Uterus (tissue), 4 donors: ENCODE measurements around the gene OTOGL. TPM values are rescaled to one million over a fixed set of nuclear protein-coding genes. Genes with fewer than 3 reads are reported as not detected.
A peak's percentile ranks its signal among the peaks of the same experiment; 100 is the strongest.

Experiments used
- DNase-seq, 2 donors: peaks; one replicate each; pipeline ENCODE4 v3.0.0-alpha.2; 2019 to 2020
- H3K27ac ChIP-seq, 2 donors: fragments of 200-600 bp; sonication (generic); 1 replicate in 1 of 2; 2 replicates in 1 of 2; pipeline ENCODE4 v1.5.1; 2016 to 2018
- H3K27me3 ChIP-seq, 2 donors: fragments of 200-600 bp; sonication (generic); one replicate each; pipeline ENCODE4 v1.5.1; 2018 to 2019; ENCODE audit warnings: control low read depth in 1 of 2
- H3K36me3 ChIP-seq, 2 donors: fragments of 200-600 bp; sonication (generic); one replicate each; pipeline ENCODE4 v1.5.1; 2019; ENCODE audit warnings: control low read depth in 1 of 2
- H3K4me1 ChIP-seq, 2 donors: fragments of 200-600 bp; sonication (generic); one replicate each; pipeline ENCODE4 v1.5.1; 2018 to 2019; ENCODE audit warnings: control low read depth in 1 of 2
- H3K4me3 ChIP-seq, 2 donors: fragments of 200-600 bp; sonication (generic); 1 replicate in 1 of 2; 2 replicates in 1 of 2; pipeline ENCODE4 v1.5.1; 2018 to 2019; ENCODE audit warnings: mild to moderate bottlenecking in 1 of 2
- H3K9me3 ChIP-seq, 2 donors: fragments of 200-600 bp; sonication (generic); one replicate each; pipeline ENCODE4 v1.5.1; 2019; ENCODE audit warnings: control low read depth in 1 of 2
- CTCF ChIP-seq, 4 experiments: fragments of 200-600 bp in 2 of 4; fragments of 450-650 bp in 2 of 4; sonication (generic) in 2 of 4; IDR thresholded peaks; one replicate each; pipeline ENCODE4 v1.5.1; 2016 to 2019; ENCODE audit warnings: antibody characterized with exemption in 4 of 4, mild to moderate bottlenecking in 2 of 4, moderate library complexity in 1 of 4
- POLR2A ChIP-seq, 2 donors: fragments of 450-650 bp; IDR thresholded peaks; one replicate each; pipeline ENCODE4 v1.6.1; 2016; ENCODE audit warnings: antibody characterized with exemption in 2 of 2, mild to moderate bottlenecking in 1 of 2, moderate library complexity in 1 of 2
- intact Hi-C: fragments of 100-400 bp; cut with DNase I; formaldehyde crosslinking; loops from one replicate; pipeline ENCODE4 v1.15.1; 2023; ENCODE audit warnings: low total_unique reads
- total RNA-seq, 4 donors: library from RNA; depleted of rRNA in 3 of 4; stranded (reverse); fragments of >200 nt in 3 of 4; gene quantifications; one replicate each; pipeline versions ENCODE4 v1.1.0 to v1.2.4, GENCODE V29; 2014 to 2023
- donor health status: DM: yes; HTN: yes; CAD: no.

Gene OTOGL
- total RNA-seq = 1 to 10 TPM in 2 of 4 donors, under 1 TPM in 2; 0.26 to 1.8 (median 1.2) TPM

GRCh38 chr12:80099259-80099658 lies at the start of gene OTOGL:
OTOGL (plus strand) TSS chr12:80099537; CDS start chr12:80209432, 109,895 bp downstream.
- H3K4me3 ChIP-seq = no peak within 1 kb of the TSS
- intact Hi-C loops = no loop called here
- peak within 1 kb of the TSS in 1 of 2 donors; percentile 39 for H3K27ac ChIP-seq

DNA sequence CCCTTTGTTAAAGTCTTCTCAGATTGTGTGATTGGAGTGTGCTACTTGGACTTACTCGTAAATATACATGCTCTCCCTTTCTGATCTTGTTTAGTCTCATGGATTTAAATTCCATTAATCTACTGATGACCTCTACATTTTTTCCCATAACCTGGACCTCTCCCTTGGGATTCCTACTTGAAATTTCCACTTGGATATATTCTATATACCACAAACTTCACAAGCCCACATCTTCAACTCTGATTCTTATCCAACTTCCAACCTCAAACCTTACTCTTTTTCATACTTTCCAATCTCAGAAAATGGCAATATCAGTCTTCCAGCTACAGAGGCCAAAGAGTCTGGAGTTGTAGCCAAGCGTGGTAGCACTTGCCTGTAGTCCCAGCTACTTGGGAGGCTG lies 49.1 kb upstream of the OTOGL start:
- DNase-seq = no peak
- no peaks in the 10 kb centered on the region for H3K9me3 ChIP-seq
- intact Hi-C loops = no loop called here
- no peak overlapping the region for H3K4me3 ChIP-seq
- no peaks in the 10 kb centered on the region for H3K36me3 ChIP-seq
- H3K27me3 ChIP-seq = no peaks in the 10 kb centered on the region
- H3K27ac ChIP-seq = no peak overlapping the region
- no peaks in the 10 kb centered on the region for H3K4me1 ChIP-seq
- TF ChIP-seq CTCF (IDR thresholded peaks at IDR 0.05) (no peak), POLR2A (IDR thresholded peaks at IDR 0.05) (no peak)

More at GRCh38 chr12:80099259-80099658, at the start of gene OTOGL:
- H3K9me3 ChIP-seq = no peaks in the 10 kb centered on the region
- no peaks in the 10 kb centered on the region for H3K36me3 ChIP-seq
- H3K27me3 ChIP-seq = no peaks in the 10 kb centered on the region
- TF ChIP-seq CTCF (IDR thresholded peaks at IDR 0.05) (no peak), POLR2A (IDR thresholded peaks at IDR 0.05) (no peak)
- H3K4me1 ChIP-seq = no peaks in the 10 kb centered on the region
- no peak for DNase-seq

GRCh38 chr12:80053051-80053790 lies 46.1 kb upstream of the OTOGL start:
- TF ChIP-seq CTCF (IDR thresholded peaks at IDR 0.05) (no peak), POLR2A (IDR thresholded peaks at IDR 0.05) (no peak)
- intact Hi-C loops = no loop called here
- H3K4me1 ChIP-seq = no peaks in the 10 kb centered on the region
- H3K36me3 ChIP-seq = no peaks in the 10 kb centered on the region
- no peaks in the 10 kb centered on the region for H3K27me3 ChIP-seq
- no peaks in the 10 kb centered on the region for H3K9me3 ChIP-seq
- H3K4me3 ChIP-seq = no peak overlapping the region
- peak; percentile 81 to 93 for DNase-seq
- H3K27ac ChIP-seq = peak overlapping the region; percentile 70 to 79

- TF ChIP-seq POLR2A (IDR thresholded peaks at IDR 0.05) (no peak), CTCF (IDR thresholded peaks at IDR 0.05) (no peak)
- H3K4me3 ChIP-seq = no peak overlapping the region
- peak overlapping the region in 1 of 2 donors; percentile 50 for H3K27ac ChIP-seq
- no peaks in the 10 kb centered on the region for H3K4me1 ChIP-seq
- H3K9me3 ChIP-seq = no peaks in the 10 kb centered on the region
- no peaks in the 10 kb centered on the region for H3K36me3 ChIP-seq
- H3K27me3 ChIP-seq = no peaks in the 10 kb centered on the region
- intact Hi-C loops = no loop called here
- DNase-seq = no peak
Observed at GRCh38 chr12:80056232-80056631, 43.1 kb upstream of the OTOGL start.

- Histone ChIP-seq H3K4me1 (no peaks in the 10 kb centered on the region), H3K9me3 (no peaks in the 10 kb centered on the region), H3K27me3 (no peaks in the 10 kb centered on the region), H3K4me3 (no peak overlapping the region), H3K27ac (peak overlapping the region in 1 of 2 donors; percentile 50), H3K36me3 (no peaks in the 10 kb centered on the region)
- TF ChIP-seq POLR2A (IDR thresholded peaks at IDR 0.05) = no peak
- TF ChIP-seq CTCF (IDR thresholded peaks at IDR 0.05) = no peak
- peak; percentile 17 to 65 for DNase-seq
- intact Hi-C loops = no loop called here
Observed at GRCh38 chr12:80056845-80057244, 42.5 kb upstream of the OTOGL start.
